ENCODE measurements around the gene IAH1.

Gene IAH1

DNA sequence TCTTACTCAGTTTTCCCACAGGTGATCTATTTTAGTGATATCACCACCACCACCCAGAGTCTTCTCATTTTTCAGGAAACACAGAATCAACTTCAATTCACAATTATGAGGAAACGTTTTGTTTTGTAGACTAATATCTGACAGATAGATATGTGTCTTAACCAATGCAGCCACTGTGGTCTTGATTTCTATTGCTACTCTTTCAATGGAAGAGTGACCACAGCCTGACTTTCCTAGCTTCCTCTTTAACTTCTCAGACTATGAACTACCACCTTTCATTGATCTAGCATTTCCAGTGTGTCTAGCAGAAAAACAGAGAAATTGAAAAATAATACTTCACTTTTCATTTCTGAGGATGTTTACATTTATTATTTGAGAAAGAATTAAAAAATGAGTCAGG lies 60.8 kb downstream of the IAH1 start:
- DNase-seq, result no peak

DNA sequence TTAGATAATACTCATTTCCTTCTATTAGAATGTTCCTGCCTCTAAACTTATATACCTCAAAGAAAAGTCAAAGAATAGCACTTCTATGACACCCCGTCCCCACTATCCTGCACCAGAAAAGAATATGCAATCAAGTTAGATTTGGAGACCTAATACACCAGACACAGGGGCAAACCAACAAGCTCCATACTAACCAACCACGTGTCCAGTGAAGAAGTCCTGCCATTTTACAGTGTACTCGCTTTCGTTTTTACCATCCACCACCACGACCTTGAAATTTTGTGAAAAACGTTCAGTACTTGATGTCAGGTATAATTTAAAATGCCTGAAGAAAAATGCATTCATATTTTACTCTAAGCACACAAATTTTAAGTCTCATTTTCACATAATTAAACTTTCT lies 62.2 kb downstream of the IAH1 start:
- DNase-seq, result no peak

DNA sequence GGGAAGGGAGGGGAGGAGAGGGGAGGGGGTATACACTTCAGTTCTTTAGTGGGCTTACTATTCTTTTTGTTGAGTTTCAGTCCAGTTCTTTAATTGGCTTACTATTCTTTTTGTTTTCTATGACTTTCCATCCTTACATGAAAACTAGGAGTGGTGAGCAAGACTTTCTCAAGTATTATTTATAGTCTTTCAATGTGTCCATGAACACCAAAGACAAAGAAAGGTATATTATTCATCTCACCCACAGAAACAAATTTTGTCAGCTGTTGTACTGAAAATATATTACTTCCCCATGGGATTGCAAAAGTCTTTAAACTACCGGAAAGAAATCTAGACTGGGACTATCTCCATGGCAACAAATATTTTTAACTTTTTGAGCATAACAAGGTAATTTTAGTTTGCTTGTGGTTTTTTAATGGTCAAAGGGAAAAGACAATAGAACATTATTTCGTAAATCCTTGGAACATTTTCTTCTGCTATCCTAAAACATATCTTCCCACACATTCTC lies 63.7 kb downstream of the IAH1 start:
- no peak for DNase-seq

Measured in NCI-H774 (cell line).